Ramos (cell line): ENCODE data around the gene ARMH4.

Experiments used
- in situ Hi-C: fragments of 300-500 bp; cut with MboI; formaldehyde crosslinking; loops from one replicate; pipeline ENCODE4 v1.14.3; 2022; ENCODE audit warnings: low sequenced_read_pairs; ENCODE audit not compliant: unreplicated experiment

ARMH4 gene

DNA sequence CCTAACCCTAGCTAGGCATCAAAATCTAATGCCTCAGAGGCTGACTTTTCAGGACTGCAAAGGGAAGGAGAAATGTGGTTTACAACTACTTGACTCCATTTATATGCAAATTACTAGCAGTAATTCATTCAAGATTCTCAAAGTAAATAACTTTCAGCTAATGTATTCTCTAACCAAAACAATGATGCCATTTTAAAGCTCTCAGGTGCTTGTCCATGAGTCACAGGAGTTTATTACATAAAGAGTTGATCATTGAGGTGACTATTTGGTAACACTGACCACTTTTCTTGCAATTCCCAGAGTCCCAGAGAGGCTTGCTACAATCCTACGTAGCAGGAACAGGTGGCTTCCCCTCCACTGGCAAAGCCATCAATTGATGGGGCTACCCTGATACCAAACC lies 177.1 kb downstream of the ARMH4 start:
- in situ Hi-C loops: no loop called here

DNA sequence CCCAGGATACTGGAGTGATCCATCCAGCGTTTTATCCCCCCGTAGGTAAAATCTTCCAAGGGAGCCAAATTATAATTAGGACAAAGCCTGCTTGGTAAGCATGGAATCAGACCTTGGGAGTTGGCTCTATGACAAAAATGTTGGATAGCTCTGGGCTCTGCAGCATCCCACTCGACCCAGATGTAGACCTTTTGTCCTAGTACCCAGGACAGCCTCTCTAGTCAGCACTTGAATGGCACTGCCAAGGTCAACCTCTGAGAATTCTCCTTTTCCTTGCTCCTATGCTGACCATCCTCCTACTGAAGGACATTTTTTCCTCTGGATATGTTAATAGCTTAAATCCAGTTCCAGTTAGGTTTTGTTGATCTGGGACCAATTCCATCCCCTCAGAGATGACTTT lies 181.4 kb downstream of the ARMH4 start:
- in situ Hi-C loops: no loop called here

DNA sequence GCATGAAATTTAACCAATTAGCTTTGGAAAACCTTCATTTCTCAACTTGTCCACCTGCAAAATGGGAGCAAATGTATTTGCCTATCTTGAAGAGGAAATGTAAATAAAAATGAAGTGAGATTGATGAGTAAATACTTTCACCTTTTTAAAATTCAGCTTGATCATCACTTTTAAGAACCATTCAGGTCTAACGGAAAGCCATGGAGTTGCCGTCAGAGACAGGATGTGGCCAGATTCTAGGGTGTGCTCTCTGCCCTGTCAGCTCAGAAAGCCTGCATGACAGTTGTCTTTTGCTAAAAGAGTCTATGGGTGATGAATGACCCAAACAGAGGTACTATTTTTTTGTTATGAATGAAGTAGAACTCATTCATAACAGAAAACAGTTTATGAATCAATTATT lies 181.8 kb downstream of the ARMH4 start:
- in situ Hi-C loops: no loop called here

DNA sequence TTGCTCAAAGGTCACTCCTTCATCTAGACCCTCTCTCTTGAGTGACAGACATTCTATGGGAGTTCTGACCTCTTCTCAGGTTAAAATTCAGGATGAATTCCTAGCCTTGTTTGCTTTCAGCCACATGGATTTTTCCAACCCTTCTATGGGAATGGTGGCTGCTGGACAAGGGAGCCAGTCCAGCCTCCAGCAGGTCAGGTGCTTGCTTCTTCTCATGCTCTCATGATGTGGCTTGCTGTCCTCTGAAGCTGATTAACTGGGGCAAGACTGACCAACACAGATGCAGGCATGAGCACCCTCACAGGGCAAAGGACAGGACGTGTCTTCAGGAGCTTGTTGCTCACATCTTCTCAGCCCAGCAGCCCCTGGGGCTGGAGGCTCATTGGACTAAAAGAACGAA lies 188.9 kb downstream of the ARMH4 start:
- in situ Hi-C loops: no loop called here

DNA sequence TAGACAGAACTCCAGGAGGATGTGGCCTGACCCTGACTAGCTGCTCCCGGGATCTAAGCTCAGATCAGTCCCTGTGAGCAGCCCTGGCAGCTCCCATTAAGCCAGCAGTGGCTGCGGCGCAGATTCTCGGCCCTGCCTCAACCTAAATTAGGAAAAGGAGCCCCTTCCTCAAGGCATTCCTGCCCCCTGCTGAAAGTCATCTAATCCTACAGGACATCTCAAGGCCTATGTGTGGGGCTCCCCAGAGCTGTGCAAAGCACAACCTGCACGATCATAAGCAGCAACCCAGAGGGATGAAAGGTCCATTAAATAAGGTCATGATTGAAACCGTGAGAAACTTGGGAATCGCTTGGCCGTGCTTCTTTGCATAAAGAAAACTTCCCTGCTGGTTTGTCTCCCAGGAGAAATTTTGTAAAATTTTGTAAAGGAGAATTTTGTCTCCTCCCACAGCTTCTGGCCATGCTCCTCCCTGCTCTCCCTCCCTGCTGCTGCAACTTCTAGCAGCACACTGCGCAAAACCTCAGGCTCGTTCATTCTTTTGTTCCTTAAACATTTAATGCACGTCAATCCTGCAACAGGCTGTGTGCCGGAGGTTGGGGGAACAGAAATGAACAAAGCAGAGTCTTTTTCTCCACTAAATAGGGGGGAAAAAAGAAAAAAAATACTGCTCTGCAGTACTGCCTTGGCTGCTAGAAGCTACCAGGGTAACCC lies 189.5 kb downstream of the ARMH4 start:
- in situ Hi-C loops: no loop called here

DNA sequence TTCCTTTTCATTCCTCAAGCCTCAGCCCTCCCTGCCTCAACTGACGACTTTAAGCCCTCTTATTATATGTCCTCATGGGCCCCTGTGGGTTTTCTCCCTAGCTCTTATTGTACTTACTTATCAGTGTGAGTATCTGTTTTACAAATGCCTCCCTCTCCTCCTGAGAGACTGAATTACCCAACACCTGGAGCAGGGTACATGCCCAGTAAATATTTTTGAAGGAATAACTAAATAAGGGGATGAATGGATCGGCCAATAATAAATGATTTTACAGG lies 190.3 kb downstream of the ARMH4 start:
- in situ Hi-C loops: no loop called here

DNA sequence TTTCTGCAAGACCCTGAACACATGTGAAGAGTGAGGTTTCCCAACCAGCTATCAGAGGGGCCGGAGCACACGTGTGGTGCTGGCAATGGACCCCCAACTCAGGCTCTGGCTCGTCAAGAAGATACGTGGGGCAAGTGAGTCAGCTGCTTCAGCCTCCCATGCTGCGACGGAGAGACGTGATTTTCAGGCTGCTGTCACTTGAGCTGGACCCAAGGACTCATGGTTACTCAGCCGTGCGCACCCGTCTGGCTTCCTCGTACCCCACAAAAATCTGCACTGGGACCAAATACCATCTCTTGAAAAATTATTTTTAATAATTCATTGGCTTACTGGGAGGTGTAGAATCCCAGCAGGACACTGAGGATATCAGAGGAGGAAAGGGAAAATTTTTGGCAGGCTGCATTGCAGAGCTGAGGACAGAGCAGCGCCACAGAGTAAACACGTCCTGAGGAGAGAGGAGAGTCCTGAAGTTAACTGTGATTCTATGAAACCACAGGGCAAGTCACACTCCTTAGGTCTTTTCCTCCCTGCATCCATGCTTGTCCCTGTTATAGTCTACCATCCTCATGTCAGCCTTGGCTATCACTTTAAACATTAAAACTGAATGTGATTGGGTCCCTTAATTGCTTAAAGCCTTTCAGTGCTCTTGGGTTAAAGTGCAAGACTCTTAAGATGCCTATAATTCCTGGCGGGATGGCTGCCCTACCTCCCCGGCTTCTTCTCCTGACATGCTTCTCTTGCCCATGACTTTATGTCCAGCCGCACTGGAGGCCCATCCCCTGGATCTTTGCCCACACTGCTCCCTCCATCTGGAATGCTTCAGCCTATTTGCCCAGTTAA lies 190.8 kb downstream of the ARMH4 start:
- in situ Hi-C loops: no loop called here

DNA sequence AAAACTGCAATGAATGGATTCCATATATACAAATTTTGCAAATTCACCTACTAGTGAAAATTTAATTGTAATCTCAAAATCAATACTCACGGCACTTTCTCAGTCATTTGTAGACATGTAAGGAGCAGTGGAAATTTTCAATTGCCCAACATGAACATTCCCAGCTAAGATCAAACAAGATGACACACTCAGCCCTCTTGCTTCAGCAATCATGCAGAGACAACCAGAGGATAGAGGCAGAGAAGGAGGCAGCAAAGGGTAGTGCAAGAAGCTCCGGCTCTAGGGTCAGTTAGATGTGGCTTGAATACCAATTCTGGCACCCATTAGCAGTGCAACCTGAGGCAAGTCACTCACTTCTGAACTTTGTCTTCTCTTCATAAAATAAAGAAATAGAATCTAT lies 194.6 kb downstream of the ARMH4 start:
- in situ Hi-C loops: no loop called here
